ENCODE measurements around the gene NAGS. TPM values are rescaled to one million over a fixed set of nuclear protein-coding genes. Genes with fewer than 3 reads are reported as not detected.
"Not testable (repeated sequence)": the region's sequence is repeated elsewhere in the genome, so short reads cannot be mapped to it uniquely, and the experiment has no call there.

Gene NAGS
- total RNA-seq, 1 donor from 2014 or later, result 1.0 TPM

GRCh38 chr17:43962479-43962878 lies 41.9 kb upstream of the NAGS start:
- intact Hi-C loops (cut with micrococcal nuclease), result no loop called here
- no peaks in the 10 kb centered on the region for H3K9me3 Mint-ChIP-seq
- no peak overlapping the region for H3K27ac Mint-ChIP-seq
- TF ChIP-seq CTCF (IDR thresholded peaks at IDR 0.05), result no peak
- peaks cover 5% of the 10 kb centered on the region for H3K4me1 Mint-ChIP-seq
- DNase-seq (no peak), ATAC-seq (ENCODE audit: low read depth) (peak; percentile 40)
- no peak overlapping the region for H3K4me3 Mint-ChIP-seq
- CTCF ChIA-PET, result interaction anchor here (1.4 kb wide), 1 partner anchor 19 kb away, joined by 5 read pairs; no protein-coding TSS in a partner anchor
- H3K27me3 Mint-ChIP-seq, result peaks cover 24% of the 10 kb centered on the region
- POLR2A ChIA-PET, result no interaction called here
- no peaks in the 10 kb centered on the region for H3K36me3 Mint-ChIP-seq (ENCODE audit: low read depth)

DNA sequence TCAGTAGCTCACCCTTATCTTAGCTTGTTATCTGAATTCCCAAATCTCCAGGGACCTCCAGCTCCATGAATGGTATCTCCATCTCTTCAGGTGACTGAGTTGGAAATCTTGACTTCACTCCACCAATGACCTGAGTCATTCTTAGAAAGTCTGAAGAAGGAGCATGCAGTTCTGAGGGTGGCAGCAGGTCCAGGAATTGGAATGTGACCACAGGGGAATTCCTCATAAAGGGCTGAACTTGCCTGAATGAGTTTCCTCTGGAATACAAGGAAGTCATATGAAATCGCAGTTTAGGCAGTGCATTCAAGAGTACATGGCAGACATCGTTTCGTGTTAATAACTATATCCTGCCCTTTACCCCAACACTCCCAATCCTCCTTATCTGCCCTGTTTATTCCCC lies 38.1 kb upstream of the NAGS start:
- Mint-ChIP-seq H3K36me3 (ENCODE audit: low read depth) (no peaks in the 10 kb centered on the region), H3K27me3 (peaks cover 17% of the 10 kb centered on the region), H3K4me3 (no peak overlapping the region), H3K9me3 (no peaks in the 10 kb centered on the region), H3K27ac (no peak overlapping the region), H3K4me1 (peaks cover 5% of the 10 kb centered on the region)
- intact Hi-C loops (cut with micrococcal nuclease), result no loop called here
- no peak for TF ChIP-seq CTCF (IDR thresholded peaks at IDR 0.05)
- DNase-seq (no peak), ATAC-seq (ENCODE audit: low read depth) (no peak)
- ChIA-PET CTCF (no interaction called here), POLR2A (no interaction called here)

DNA sequence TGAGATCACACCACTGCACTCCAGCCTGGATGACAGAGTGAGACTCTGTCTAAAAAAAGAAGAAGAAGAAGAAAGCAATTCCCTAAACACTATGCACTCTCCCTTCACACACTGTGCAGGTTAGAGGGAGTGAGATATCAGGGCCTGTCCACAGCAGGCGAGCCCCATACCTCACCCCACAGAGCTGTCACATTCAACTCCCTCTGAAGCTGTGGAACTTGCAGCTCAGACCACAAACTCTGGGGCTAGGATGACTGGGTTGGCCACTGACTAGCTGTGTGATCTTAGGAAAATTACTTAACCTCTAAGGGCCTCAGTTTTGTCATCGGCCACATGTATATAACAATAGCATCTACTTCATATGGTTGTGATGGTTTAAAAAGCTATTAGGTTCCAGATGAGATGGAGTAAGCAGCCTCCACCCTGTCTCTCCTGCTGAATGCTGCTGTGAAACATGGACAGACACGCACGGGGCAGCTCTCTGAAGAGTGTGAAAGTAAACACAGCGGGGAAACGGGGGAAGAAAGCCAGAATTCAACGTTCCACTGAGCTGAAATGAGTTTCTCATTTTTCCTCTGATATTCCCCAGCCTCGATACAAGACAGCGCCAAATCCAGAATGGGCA lies 37.1 kb upstream of the NAGS start:
- ATAC-seq (ENCODE audit: low read depth), result no peak
- intact Hi-C loops (cut with micrococcal nuclease), result no loop called here
- ChIA-PET CTCF (no interaction called here), POLR2A (no interaction called here)
- no peak for TF ChIP-seq CTCF (IDR thresholded peaks at IDR 0.05)
- Mint-ChIP-seq H3K36me3 (ENCODE audit: low read depth) (no peaks in the 10 kb centered on the region), H3K9me3 (no peaks in the 10 kb centered on the region), H3K27me3 (peaks cover 16% of the 10 kb centered on the region), H3K4me1 (peaks cover 5% of the 10 kb centered on the region), H3K4me3 (no peak overlapping the region), H3K27ac (no peak overlapping the region)
- no peak for DNase-seq

DNA sequence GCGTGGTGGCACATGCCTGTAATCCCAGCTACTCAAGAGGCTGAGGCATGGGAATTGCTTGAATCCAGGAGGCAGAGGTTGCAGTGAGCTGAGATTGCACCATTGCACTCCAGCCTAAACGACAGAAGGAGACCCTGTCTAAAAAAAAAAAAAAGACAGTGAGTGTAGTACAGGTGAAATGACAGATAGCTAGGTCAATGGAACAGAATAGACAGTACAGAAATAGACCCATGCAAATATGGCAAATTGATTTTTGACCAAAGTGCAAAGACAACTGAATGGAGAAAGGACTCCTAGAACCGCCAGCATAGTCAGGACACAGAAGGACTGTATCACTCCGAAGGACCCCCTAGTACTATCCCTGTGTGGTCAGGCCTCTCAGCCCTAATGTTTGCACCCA lies 34.1 kb upstream of the NAGS start:
- Mint-ChIP-seq H3K4me1 (no peaks in the 10 kb centered on the region), H3K36me3 (ENCODE audit: low read depth) (no peaks in the 10 kb centered on the region), H3K27ac (no peak overlapping the region), H3K9me3 (no peaks in the 10 kb centered on the region), H3K4me3 (no peak overlapping the region), H3K27me3 (peaks cover 16% of the 10 kb centered on the region)
- POLR2A ChIA-PET, result no interaction called here
- intact Hi-C loops (cut with micrococcal nuclease), result no loop called here
- no peak for ATAC-seq (ENCODE audit: low read depth)
- CTCF ChIA-PET, result no interaction called here
- TF ChIP-seq CTCF (IDR thresholded peaks at IDR 0.05), result no peak
- DNase-seq, result no peak

GRCh38 chr17:43971436-43971835 lies 33.0 kb upstream of the NAGS start:
- CTCF ChIA-PET, result interaction anchor here (1.3 kb wide), 1 partner anchor 61 kb away, joined by 3 read pairs; no protein-coding TSS in a partner anchor
- intact Hi-C loops (cut with micrococcal nuclease); ATAC-seq (ENCODE audit: low read depth); H3K4me3 Mint-ChIP-seq; H3K36me3 Mint-ChIP-seq (ENCODE audit: low read depth); DNase-seq; H3K4me1 Mint-ChIP-seq; H3K9me3 Mint-ChIP-seq; H3K27ac Mint-ChIP-seq; POLR2A ChIA-PET: not testable (repeated sequence)
- H3K27me3 Mint-ChIP-seq, result peaks cover 14% of the 10 kb centered on the region

- ATAC-seq (ENCODE audit: low read depth); H3K27ac Mint-ChIP-seq; intact Hi-C loops (cut with micrococcal nuclease); H3K36me3 Mint-ChIP-seq (ENCODE audit: low read depth); H3K9me3 Mint-ChIP-seq; H3K4me3 Mint-ChIP-seq; DNase-seq; H3K4me1 Mint-ChIP-seq; POLR2A ChIA-PET: not testable (repeated sequence)
- H3K27me3 Mint-ChIP-seq, result peaks cover 14% of the 10 kb centered on the region
- CTCF ChIA-PET, result interaction anchor here (1.3 kb wide), 1 partner anchor 62 kb away, joined by 3 read pairs; no protein-coding TSS in a partner anchor
Observed at GRCh38 chr17:43972444-43973212, 31.8 kb upstream of the NAGS start.
